ENCODE results near the gene CAPN5.
A peak's percentile ranks its signal among the peaks of the same experiment; 100 is the strongest.

The CAPN5 gene

DNA sequence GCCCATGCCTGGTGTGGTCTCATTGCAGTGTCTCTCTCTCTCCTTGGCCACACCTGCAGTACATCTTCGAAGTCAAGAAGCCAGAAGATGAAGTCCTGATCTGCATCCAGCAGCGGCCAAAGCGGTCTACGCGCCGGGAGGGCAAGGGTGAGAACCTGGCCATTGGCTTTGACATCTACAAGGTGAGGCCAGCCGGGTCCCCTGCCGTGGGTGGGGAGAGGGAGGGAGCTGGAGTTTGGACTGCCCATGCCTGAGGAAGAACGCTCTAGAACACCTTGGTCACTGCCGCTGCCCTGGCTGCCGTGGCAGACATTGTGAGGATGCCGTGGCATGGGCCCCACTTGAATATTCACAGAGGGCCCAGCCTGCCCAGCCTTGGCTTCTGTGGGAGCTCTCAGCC lies 52.2 kb downstream of the CAPN5 start:
- no peak for DNase-seq (ENCODE audit: low read depth)

DNA sequence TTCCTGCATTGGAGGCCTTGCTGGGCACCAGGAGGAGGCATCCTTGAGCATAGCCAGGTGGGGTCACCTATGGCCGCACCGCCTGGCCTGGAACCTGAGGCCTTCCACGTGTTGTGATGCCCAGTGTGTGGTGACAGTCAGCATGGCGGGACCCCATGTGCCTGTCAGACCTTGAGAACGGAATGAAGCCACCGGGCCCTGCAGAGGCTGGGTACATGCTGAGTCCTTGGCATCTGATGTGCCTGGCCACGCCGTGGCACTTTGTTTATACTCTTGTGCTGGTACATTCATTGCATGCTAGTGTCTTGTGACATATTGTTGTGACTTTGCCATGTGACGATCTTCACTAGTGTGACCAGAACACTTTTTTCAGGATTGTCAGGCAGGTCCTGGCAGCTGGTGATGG lies 52.8 kb downstream of the CAPN5 start:
- no peak for DNase-seq (ENCODE audit: low read depth)

DNA sequence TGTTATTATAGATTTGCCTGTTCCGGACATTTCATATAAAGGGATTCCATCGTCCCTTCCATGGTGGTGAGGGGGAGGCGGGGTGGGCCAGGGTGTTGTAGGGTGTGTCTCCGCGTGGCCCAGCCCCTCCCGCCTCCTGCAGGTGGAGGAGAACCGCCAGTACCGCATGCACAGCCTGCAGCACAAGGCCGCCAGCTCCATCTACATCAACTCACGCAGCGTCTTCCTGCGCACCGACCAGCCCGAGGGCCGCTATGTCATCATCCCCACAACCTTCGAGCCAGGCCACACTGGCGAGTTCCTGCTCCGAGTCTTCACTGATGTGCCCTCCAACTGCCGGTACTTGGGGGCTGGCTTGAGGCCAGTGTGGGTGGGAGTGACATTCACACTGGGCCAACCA lies 53.8 kb downstream of the CAPN5 start:
- DNase-seq (ENCODE audit: low read depth), result no peak

DNA sequence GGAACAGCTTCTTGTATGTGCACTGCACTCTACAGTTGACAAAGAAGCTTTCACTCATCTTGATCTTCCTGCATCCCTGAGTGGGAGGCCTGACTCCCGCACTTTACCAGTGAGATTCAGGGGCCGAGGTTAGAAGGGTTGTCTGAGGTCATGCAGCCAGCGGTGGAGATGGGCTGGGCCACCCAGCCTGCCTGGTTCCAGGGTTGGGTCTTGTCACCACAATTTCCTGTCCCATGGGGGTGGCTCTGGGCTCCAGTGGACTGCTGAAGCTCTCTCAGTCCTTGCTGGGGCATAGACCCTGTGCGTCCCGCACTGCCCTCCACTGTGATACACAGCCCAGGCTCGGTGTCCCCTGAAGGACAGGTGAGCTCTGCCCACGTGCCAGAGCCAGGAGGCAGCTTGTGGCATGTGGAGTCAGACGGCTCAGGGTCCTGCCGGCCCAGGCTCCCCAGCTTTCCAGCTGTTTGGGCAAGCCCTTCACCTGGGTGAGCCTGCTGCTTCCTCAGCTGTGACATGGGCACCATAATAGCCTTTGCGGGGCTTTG lies 54.4 kb downstream of the CAPN5 start:
- no peak for DNase-seq (ENCODE audit: low read depth)

DNA sequence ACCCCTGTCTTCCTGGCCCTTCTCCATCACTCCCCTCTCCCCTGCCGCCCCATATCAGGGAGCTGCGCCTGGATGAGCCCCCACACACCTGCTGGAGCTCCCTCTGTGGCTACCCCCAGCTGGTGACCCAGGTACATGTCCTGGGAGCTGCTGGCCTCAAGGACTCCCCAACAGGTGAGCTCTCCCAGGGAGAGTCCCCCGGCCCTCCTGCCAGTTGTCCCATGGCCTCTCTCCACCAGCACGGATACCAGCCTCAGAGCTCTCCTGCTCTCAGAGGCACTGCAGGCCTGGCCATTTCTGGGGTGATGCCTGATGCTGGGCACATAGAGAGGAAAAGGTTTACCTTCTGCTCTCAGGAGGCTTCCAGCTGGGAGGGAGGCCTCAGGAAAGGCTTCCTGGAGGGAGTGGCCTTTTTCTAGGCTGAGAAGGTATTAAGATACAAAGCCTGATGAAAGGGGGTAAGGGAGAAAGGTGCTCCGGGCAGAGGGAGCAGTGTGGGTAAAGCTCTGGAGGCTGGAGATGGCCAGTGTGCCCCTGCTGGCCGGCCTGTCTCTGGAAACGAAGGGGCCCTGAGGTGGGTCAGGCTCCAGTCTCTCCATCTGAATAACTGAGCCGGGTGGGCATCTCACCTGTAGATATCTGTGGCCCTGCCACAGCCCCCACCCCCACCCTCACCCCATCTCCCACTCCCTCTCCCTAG lies 55.3 kb downstream of the CAPN5 start:
- no peak for DNase-seq (ENCODE audit: low read depth)

DNA sequence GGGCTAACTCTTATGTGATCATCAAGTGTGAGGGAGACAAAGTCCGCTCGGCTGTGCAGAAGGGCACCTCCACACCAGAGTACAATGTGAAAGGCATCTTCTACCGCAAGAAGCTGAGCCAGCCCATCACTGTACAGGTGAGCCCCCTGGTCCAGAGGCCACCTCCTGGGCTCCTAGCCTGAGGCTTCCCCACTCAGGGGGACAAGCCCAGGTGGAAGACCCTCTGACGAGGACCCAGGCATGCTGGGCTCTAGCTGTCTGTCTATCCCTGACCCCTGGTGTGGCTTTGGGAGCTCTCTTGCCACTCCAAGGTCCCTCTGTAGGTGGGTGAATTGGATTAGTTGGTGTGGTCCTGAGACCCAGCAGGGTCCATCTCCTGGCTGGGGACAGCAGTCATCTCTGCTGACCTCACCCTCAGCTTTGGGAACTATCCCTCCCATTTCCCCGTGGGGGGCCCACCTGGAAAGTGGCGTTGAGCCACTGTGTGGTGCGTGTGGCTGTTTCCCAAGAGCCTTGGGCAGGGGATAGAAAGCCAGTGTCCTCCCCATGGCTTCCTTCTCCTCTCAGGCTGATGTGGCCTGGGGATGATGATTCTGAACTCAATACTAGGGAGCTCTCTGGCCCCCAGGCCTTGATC lies 55.9 kb downstream of the CAPN5 start:
- no peak for DNase-seq (ENCODE audit: low read depth)

DNA sequence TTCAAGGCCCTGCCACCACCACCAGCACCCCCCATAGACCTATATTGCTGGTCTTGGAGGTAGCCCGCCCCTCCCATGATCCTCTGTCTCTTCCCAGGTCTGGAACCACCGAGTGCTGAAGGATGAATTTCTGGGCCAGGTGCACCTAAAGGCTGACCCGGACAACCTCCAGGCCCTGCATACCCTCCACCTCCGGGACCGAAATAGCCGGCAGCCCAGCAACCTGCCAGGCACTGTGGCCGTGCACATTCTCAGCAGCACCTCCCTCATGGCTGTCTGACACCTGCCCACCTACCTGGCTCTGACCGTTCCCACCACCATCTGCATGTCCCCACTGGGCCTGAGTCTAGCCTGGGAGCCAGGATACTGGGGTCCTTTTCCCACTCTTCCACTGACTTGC lies 56.8 kb downstream of the CAPN5 start:
- DNase-seq (ENCODE audit: low read depth), result no peak

DNA sequence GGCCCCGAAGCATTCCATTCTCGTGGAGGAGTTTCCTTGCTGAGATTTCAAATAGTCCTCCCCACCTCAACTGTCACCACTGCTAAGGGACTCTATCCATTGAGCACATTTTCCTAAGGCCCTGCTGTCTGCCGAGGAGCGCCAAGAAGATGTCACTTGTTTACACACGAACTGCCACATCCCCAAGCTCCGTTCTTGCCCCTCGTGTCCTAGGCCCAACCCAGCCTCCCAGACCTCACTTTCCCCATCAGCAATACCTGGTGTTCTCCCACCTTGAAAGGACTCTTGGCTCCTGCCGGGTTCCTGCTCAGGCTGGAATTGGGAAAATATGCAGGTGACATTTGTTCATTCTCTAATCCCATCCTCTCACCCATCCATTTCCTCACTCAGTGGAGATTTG lies 57.3 kb downstream of the CAPN5 start:
- no peak for DNase-seq (ENCODE audit: low read depth)

DNA sequence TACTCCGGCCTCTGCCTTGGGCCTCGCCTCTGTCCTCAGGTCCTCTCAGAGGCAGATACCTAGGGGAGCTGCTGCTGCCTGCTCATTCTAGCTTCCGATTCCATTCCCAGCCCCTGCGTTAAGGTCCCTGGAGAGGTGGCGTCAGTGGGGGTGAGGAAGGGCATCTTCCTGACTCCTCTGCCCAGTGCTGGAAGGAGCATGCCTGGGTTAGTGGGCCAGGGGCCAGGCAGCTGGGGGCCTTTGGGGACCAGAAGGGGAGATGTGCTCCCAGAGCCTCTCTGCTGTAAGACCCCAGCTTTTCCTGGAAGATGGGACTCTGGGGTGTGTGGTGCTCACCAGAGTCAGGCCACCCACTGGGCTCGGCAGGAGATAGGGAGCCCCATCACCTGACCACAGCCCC lies 57.7 kb downstream of the CAPN5 start:
- no peak for DNase-seq (ENCODE audit: low read depth)

DNA sequence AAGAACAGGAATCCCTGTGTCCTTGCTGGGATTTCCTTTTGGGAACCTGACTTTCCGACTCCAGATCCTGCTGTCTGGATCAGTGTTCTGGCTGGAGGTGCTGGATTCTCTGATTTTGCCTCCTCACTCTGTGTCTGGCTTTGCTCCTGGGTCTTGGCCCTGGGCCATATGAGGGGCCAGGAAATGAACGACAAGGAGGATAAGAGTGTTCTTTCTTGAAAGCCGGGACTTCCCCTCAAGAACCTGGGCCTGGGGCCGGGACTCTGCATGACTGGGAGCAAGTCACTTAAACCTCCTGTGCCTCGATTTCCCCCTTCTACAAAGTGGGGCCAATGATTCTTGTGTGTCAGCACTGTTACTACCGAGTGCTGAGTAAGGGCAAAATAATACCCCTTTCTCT lies 58.4 kb downstream of the CAPN5 start:
- DNase-seq (ENCODE audit: low read depth), result no peak

DNA sequence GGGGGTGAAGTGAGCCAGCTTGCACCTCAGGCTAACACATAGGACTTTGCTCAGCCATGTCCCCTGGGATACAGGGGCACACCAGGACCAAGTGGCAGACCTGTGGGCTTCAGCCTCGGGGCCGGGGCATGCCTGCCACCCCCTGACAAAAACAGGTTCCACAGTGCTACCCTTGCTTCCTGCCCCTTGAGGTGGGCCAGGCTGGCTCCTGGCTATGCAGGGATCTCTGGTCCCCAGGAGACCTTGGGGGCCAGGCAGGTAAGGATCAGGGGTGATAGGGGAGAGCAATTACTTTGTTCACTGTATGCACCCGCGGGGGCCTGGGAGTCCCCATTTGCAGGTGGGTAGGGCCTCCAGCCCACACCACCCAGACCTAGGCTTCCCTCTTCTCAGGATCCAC lies 58.9 kb downstream of the CAPN5 start:
- no peak for DNase-seq (ENCODE audit: low read depth)

DNA sequence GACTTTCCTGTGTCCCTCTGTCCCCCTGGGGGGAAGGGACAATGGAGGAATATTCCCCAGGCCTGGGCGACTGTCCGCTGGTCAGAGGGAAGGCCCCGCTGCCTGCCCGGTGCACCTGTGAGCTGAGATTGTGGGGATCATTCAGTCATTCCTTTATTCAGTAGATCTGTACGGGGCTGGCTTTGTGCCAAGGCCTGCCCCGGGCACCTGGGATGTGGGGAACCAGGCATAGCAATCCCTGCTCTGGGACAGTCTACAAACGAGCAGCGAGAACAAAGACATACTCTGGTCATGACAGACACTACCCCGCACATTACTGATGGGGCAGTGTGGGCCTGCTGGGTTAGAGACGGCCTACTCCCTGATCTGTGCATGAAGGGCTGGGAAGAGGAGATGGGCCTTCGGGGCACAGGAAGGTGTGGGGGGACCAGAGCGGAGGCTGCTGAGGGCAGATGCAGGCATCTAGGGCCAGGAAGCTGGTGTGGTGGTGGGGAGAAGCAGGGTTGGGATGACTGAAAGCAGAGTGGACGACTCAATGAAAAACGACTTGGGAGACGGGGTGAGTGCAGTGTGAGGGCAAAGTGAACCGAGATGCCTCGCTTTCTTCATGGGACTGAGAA lies 59.5 kb downstream of the CAPN5 start:
- no peak for DNase-seq (ENCODE audit: low read depth)

DNA sequence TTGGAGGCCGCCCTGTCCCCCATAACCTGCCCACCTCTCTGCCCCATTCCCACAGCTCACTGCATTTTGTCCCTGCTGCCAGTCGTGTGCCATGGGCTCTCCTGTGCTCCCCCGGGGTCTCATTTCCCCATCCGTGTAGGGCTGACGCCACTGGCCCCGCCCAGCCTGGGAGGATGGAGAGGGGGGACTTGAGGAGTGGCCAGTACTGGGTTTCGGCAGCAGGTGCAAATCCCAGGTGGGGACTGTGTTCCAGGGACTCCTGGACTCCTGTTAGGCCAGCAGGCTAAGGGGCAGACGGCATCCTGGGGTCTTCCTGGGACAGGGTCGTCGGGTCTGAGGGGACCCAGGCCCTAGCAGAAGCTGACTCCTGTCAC lies 60.1 kb downstream of the CAPN5 start:
- no peak for DNase-seq (ENCODE audit: low read depth)

DNA sequence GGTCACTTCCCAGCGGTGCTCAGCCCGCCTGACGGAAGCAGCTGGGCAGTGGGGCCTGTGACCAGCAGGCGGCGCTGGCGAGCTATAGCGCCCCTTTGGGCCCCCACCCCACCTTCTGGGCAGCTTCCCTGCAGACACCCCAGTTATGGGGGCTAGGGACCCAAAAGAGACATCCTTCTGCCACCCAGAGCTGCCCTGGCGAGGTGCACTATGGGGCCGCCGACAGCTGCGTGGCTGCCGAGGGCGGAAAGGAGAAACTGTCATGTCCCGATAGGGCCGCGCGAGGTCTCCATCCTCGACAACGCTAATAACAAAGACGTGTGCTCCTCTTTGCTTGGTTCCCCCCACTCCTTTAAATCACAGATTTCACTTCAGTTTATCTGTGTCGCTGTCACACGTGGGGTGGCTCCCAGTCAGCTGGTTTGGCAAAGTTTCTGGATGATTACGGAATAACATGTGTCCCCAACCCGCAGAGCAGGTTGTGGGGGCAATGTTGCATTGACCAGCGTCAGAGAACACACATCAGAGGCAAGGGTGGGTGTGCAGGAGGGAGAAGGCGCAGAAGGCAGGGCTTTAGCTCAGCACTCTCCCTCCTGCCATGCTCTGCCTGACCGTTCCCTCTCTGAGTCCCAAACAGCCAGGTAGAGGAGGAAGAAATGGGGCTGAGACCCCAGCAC lies 60.6 kb downstream of the CAPN5 start:
- DNase-seq (ENCODE audit: low read depth), result peak; percentile 28

DNA sequence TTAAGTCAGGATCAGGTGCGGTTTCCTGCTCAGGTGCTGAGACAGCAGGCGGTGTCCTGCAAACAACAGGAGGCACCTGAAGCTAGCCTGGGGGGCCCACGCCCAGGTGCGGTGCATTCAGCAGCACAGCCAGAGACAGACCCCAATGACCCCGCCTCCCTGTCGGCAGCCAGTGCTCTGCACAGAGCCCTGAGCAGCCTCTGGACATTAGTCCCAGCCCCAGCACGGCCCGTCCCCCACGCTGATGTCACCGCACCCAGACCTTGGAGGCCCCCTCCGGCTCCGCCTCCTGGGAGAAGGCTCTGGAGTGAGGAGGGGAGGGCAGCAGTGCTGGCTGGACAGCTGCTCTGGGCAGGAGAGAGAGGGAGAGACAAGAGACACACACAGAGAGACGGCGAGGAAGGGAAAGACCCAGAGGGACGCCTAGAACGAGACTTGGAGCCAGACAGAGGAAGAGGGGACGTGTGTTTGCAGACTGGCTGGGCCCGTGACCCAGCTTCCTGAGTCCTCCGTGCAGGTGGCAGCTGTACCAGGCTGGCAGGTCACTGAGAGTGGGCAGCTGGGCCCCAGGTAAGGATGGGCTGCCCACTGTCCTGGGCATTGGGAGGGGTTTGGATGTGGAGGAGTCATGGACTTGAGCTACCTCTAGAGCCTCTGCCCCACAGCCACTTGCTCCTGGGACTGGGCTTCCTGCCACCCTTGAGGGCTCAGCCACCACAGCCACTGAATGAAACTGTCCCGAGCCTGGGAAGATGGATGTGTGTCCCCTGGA lies 61.3 kb downstream of the CAPN5 start, which contains the start of gene MYO7A:
Gene MYO7A, plus strand, starts transcription at position 327 of the 772 bp plus-strand sequence. CDS start 2,389 bp downstream, outside the sequence.
- no peak for DNase-seq (ENCODE audit: low read depth)

DNA sequence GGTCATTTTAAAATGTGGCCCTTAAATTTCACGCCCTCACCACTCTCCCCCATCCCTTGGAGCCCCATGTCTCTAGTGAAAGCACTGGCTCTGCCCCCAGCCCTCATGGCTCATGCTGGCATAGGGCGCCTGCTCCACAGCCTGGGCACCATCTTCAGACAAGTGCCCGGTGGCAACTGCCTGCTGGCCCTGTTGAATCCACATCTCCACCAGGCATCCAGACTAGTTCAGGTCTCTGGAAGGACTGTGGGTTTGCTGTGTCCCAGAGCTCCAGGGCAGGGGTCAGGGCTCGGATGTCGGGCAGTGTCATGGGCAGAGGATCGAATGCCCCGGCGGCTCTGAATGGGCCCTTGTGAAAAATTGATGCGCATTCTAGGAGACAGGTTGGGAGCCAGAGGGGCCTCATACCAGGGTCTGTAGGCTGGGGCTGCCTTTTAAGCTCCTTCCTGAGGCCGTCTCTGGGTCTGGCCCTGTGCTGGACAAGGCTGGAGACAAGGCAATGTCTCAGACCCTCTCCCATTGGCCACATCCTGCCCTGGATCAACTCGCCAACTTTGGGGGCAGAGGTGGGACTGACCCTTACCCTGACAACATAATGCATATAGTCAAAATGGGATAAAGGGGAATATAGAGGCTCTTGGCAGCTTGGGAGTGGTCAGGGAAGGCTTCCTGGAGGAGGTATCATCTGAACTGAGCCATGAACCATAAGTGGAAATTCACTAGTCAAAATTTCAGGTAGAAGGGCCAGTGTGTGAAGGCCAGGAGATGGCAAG lies 62.5 kb downstream of the CAPN5 start:
- no peak for DNase-seq (ENCODE audit: low read depth)

DNA sequence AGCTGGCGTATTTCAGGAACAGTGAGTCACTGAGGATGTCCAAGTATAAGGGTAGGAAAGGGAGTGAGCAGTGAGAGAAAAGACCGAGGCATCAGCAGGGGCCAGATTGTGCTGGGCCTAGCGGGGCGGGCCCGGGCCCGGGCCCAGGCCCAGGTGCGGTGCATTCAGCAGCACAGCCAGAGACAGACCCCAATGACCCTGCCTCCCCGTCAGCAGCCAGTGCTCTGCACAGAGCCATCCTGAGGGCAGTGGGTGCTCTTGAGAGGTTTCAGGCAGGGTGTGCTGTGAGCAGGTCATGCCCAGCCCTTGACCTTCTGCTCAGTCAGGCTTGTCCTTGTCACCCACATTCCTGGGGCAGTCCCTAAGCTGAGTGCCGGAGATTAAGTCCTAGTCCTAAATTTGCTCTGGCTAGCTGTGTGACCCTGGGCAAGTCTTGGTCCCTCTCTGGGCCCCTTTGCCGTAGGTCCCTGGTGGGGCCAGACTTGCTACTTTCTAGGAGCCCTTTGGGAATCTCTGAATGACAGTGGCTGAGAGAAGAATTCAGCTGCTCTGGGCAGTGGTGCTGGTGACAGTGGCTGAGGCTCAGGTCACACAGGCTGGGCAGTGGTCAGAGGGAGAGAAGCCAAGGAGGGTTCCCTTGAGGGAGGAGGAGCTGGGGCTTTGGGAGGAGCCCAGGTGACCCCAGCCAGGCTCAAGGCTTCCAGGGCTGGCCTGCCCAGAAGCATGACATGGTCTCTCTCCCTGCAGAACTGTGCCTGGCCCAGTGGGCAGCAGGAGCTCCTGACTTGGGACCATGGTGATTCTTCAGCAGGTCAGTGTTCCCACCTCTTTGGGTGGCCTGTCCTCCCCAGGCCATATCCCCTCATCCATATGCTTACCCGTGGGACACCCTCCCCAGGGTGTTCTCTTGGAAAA lies 63.3 kb downstream of the CAPN5 start:
- no peak for DNase-seq (ENCODE audit: low read depth)

DNA sequence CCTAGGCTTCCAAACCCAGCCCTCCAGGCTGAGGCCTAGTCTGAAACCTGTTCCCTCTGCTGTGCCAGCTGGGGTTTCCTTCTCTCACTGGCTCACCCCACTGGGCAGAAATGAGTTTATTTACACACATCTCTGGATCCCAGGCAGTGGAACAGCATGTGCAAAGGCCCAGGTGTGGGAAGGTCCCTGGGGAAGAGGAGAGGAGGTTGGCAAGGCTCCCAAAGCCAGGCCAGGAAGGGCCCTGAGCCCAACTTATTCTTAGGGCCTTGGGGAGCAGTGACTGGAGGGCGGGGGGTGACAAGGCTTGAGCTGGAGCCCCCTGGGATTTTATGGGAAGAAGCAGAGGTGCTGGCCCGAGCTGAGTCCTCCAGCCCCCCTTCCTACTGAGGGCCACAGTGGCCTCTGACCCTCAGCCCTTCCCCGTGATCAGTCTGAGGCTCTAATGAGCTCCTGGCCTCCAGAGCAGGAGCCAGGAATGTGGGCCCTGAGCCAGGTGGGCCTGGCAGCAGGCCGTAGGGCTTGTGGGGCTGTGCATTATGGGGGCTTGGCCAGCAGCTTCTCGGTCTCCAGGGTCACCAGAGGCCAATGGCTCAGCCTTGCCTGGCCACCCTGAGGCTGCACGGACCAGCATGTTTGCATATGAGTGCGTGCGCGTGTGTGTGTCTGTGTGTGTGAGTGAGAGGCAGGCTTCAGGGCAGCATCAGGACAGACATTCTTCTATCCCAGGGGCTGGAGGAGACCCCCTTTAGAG lies 64.2 kb downstream of the CAPN5 start:
- DNase-seq (ENCODE audit: low read depth), result no peak

DNA sequence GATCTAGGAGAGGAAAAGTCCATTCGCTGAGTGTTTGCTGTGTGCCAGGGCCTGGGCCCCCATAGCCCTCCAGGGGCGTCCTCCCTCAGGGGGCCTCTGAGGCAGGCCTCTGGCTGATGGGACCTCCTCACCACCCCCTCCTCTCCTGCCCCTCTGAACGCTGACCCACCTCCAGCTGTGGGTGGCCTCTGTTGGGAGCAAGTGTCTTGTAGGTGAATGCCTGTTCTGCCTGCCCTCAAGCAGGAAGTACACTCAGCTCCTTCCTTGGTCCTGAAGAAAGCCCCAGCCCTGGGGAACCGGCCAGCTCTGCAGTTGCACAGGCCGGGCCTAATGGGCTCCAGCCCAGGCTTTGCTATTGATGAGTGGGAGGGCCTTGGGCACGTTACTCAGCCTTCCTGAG lies 64.8 kb downstream of the CAPN5 start:
- no peak for DNase-seq (ENCODE audit: low read depth)
